ENCODE data around the gene SPO11.

Gene SPO11

GRCh38 chr20:57385940-57386339, 56.3 kb downstream of the SPO11 start:
- TF ChIP-seq, protein P1, sequence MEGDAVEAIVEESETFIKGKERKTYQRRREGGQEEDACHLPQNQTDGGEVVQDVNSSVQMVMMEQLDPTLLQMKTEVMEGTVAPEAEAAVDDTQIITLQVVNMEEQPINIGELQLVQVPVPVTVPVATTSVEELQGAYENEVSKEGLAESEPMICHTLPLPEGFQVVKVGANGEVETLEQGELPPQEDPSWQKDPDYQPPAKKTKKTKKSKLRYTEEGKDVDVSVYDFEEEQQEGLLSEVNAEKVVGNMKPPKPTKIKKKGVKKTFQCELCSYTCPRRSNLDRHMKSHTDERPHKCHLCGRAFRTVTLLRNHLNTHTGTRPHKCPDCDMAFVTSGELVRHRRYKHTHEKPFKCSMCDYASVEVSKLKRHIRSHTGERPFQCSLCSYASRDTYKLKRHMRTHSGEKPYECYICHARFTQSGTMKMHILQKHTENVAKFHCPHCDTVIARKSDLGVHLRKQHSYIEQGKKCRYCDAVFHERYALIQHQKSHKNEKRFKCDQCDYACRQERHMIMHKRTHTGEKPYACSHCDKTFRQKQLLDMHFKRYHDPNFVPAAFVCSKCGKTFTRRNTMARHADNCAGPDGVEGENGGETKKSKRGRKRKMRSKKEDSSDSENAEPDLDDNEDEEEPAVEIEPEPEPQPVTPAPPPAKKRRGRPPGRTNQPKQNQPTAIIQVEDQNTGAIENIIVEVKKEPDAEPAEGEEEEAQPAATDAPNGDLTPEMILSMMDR (IDR thresholded peaks at IDR 0.05; ENCODE audit: insufficient read depth, low read length), result no peak
- TF ChIP-seq POLR2AphosphoS5 (IDR thresholded peaks at IDR 0.05; ENCODE audit: low read depth) (no peak), SPI1 (IDR thresholded peaks at IDR 0.05; ENCODE audit: borderline replicate concordance, low read depth) (no peak), GABPA (IDR thresholded peaks at IDR 0.05; ENCODE audit: low read depth) (no peak), REST (IDR thresholded peaks at IDR 0.05; ENCODE audit: insufficient replicate concordance, low read depth) (no peak)
- no peak for DNase-seq (ENCODE audit: low read depth in 1 of 2, low spot score in 1 of 2)
- Histone ChIP-seq H3K27ac (replicated peaks) (no peak overlapping the region), H3K4me3 (replicated peaks; ENCODE audit: insufficient read depth, low read length) (no peak overlapping the region), H3K27me3 (ENCODE audit: insufficient read depth, poor library complexity, severe bottlenecking) (no peaks in the 10 kb centered on the region)

GRCh38 chr20:57386762-57387161, 57.2 kb downstream of the SPO11 start:
- no peak for DNase-seq (ENCODE audit: low read depth in 1 of 2, low spot score in 1 of 2)

DNA sequence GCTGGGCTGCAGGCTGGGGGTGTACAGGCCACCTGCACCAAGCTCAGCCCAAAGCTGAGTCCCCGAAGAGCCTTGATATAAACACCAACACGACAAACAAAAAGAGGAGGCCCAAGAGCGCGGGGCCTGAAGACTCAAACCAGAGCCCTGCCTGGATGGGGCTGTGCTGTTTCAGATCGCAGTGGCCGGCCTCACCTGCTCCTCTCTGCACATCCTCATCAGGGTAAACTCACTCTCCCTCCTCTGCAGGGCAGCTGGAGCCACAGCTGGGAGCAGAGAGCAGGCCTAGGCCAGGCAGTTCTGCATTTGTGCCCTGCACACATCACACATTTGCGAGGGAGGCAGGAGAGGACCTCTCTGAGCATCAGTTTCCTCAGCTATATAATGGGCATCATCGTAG, 57.9 kb downstream of the SPO11 start:
- Histone ChIP-seq H3K27me3 (ENCODE audit: insufficient read depth, poor library complexity, severe bottlenecking) (no peaks in the 10 kb centered on the region), H3K4me3 (replicated peaks; ENCODE audit: insufficient read depth, low read length) (no peak overlapping the region), H3K27ac (replicated peaks) (no peak overlapping the region)
- TF ChIP-seq REST (IDR thresholded peaks at IDR 0.05; ENCODE audit: insufficient replicate concordance, low read depth) (no peak), POLR2AphosphoS5 (IDR thresholded peaks at IDR 0.05; ENCODE audit: low read depth) (no peak), GABPA (IDR thresholded peaks at IDR 0.05; ENCODE audit: low read depth) (no peak), SPI1 (IDR thresholded peaks at IDR 0.05; ENCODE audit: borderline replicate concordance, low read depth) (no peak)
- TF ChIP-seq, protein P1 (IDR thresholded peaks at IDR 0.05; ENCODE audit: insufficient read depth, low read length), result no peak
- DNase-seq (ENCODE audit: low read depth in 1 of 2, low spot score in 1 of 2), result no peak

More at GRCh38 chr20:57386762-57387161, 57.2 kb downstream of the SPO11 start:
- TF ChIP-seq REST (IDR thresholded peaks at IDR 0.05; ENCODE audit: insufficient replicate concordance, low read depth) (no peak), SPI1 (IDR thresholded peaks at IDR 0.05; ENCODE audit: borderline replicate concordance, low read depth) (no peak), GABPA (IDR thresholded peaks at IDR 0.05; ENCODE audit: low read depth) (no peak), POLR2AphosphoS5 (IDR thresholded peaks at IDR 0.05; ENCODE audit: low read depth) (no peak)
- TF ChIP-seq, protein P1 (IDR thresholded peaks at IDR 0.05; ENCODE audit: insufficient read depth, low read length), result no peak
- no peak overlapping the region for H3K4me3 ChIP-seq (replicated peaks; ENCODE audit: insufficient read depth, low read length)
- H3K27me3 ChIP-seq (ENCODE audit: insufficient read depth, poor library complexity, severe bottlenecking), result no peaks in the 10 kb centered on the region
- H3K27ac ChIP-seq (replicated peaks), result no peak overlapping the region

Data from HL-60 (cell line).